ENCODE results near the gene CACNA1B.

- TF ChIP-seq, protein P1, sequence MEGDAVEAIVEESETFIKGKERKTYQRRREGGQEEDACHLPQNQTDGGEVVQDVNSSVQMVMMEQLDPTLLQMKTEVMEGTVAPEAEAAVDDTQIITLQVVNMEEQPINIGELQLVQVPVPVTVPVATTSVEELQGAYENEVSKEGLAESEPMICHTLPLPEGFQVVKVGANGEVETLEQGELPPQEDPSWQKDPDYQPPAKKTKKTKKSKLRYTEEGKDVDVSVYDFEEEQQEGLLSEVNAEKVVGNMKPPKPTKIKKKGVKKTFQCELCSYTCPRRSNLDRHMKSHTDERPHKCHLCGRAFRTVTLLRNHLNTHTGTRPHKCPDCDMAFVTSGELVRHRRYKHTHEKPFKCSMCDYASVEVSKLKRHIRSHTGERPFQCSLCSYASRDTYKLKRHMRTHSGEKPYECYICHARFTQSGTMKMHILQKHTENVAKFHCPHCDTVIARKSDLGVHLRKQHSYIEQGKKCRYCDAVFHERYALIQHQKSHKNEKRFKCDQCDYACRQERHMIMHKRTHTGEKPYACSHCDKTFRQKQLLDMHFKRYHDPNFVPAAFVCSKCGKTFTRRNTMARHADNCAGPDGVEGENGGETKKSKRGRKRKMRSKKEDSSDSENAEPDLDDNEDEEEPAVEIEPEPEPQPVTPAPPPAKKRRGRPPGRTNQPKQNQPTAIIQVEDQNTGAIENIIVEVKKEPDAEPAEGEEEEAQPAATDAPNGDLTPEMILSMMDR (conservative IDR thresholded peaks at IDR 0.05; ENCODE audit: low read depth, low read length) = no peak
- TF ChIP-seq RAD21 (IDR thresholded peaks at IDR 0.05; ENCODE audit: low read length) (no peak), MAZ (IDR thresholded peaks at IDR 0.05; ENCODE audit: borderline replicate concordance, low read depth, low read length) (no peak), MXI1 (IDR thresholded peaks at IDR 0.05; ENCODE audit: borderline replicate concordance, low read depth, low read length) (no peak), MAFK (IDR thresholded peaks at IDR 0.05; ENCODE audit: low read depth, low read length) (no peak), POLR2A (IDR thresholded peaks at IDR 0.05; ENCODE audit: low read depth, low read length) (no peak), CHD1 (IDR thresholded peaks at IDR 0.05; ENCODE audit: low read depth, low read length) (no peak), FOS (IDR thresholded peaks at IDR 0.05; ENCODE audit: low read depth, low read length) (no peak), BHLHE40 (IDR thresholded peaks at IDR 0.05; ENCODE audit: low read depth, low read length) (no peak), CEBPB (IDR thresholded peaks at IDR 0.05; ENCODE audit: low read depth, low read length) (no peak), RCOR1 (IDR thresholded peaks at IDR 0.05; ENCODE audit: insufficient replicate concordance, low read length) (no peak), SMC3 (IDR thresholded peaks at IDR 0.05; ENCODE audit: low read depth, low read length) (no peak), ELK1 (IDR thresholded peaks at IDR 0.05; ENCODE audit: borderline replicate concordance, low read depth, low read length) (no peak)
- TF ChIP-seq, protein P2, sequence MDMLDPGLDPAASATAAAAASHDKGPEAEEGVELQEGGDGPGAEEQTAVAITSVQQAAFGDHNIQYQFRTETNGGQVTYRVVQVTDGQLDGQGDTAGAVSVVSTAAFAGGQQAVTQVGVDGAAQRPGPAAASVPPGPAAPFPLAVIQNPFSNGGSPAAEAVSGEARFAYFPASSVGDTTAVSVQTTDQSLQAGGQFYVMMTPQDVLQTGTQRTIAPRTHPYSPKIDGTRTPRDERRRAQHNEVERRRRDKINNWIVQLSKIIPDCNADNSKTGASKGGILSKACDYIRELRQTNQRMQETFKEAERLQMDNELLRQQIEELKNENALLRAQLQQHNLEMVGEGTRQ (IDR thresholded peaks at IDR 0.05; ENCODE audit: low read depth, low read length) = no peak
Observed at GRCh38 chr9:138070815-138071214, 193.2 kb downstream of the CACNA1B start.

All from IMR-90 (cell line).